GM19324 (cell line): Measurements from ENCODE around the gene SOX9.
"Not testable (repeated sequence)": the region's sequence is repeated elsewhere in the genome, so short reads cannot be mapped to it uniquely, and the experiment has no call there.

Experiments
- ATAC-seq: cut with Tn5 transposase; IDR thresholded peaks from one replicate; pipeline ENCODE4 v1.9.1; 2021; ENCODE audit warnings: mild to moderate bottlenecking, moderate library complexity; ENCODE audit not compliant: unreplicated experiment, low FRiP score

Gene SOX9

DNA sequence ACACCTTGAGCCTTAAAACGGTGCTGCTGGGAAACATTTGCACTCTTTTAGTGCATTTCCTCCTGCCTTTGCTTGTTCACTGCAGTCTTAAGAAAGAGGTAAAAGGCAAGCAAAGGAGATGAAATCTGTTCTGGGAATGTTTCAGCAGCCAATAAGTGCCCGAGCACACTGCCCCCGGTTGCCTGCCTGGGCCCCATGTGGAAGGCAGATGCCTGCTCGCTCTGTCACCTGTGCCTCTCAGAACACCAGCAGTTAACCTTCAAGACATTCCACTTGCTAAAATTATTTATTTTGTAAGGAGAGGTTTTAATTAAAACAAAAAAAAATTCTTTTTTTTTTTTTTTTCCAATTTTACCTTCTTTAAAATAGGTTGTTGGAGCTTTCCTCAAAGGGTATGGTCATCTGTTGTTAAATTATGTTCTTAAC lies 4.4 kb downstream of the SOX9 start:
- ATAC-seq: no peak

DNA sequence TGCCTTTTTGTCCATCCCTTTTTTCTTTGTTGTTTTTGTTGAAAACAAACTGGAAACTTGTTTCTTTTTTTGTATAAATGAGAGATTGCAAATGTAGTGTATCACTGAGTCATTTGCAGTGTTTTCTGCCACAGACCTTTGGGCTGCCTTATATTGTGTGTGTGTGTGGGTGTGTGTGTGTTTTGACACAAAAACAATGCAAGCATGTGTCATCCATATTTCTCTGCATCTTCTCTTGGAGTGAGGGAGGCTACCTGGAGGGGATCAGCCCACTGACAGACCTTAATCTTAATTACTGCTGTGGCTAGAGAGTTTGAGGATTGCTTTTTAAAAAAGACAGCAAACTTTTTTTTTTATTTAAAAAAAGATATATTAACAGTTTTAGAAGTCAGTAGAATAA lies 4.9 kb downstream of the SOX9 start:
- ATAC-seq: no peak

DNA sequence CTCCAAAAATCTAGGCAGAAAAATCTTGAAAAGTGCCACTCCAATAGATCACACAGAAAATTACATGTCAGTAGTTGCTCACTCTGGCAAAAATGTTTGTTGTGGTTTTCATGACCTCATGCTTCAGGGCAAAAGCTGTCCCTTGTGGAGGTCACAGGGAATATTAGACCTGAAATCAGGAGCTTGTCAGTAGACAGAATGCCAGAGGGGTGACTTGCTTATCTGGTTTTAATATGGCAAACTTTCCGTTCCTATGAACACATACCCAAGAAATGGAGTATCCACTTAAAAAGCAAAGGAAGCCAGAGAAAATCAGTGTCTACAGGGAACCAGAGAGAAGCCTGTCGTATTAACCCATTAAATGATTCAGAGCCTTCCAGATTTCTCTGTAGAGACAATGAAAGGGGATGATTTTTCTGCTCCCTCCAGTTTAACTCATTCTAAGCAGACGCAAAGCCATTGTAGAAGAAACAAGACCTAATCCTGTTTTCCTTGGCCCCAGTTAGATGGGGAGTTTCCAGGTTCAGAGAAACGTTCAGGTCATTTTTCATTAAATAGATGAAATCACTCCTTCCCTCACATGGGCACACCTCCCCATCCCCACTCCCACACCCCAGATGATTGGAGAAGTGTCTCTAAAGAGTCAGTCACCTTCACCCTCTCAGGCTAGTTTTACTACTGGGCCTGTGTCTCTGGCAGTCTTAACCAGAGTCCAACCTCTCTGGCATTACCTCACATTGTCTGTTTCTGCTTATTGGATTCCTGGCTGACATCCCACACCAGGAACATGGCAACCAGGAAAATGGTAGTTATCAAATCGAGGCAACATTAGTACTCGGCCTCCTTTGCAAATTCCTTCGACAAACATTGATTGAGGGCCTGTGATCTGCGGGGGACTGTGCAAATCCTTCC lies 6.0 kb downstream of the SOX9 start:
- ATAC-seq: no peak

DNA sequence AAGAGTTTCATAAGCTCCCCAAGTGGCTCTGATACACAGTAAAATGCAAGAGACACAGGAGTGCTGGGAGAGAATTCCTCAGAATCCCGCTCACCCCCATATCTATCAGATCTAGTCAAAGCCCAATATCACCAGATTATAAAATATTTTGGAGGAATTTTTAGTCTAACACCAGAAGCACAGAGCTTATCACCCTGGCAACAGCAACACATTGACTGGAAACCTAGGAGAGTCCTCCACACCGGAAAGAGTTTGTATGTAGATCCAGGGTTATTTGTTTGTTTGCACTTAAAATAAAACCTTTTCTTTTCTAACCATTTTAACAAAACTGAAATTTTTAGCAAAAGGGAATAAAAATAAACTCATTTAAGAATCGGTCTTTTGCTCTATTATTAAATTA lies 7.2 kb downstream of the SOX9 start:
- ATAC-seq: no peak

DNA sequence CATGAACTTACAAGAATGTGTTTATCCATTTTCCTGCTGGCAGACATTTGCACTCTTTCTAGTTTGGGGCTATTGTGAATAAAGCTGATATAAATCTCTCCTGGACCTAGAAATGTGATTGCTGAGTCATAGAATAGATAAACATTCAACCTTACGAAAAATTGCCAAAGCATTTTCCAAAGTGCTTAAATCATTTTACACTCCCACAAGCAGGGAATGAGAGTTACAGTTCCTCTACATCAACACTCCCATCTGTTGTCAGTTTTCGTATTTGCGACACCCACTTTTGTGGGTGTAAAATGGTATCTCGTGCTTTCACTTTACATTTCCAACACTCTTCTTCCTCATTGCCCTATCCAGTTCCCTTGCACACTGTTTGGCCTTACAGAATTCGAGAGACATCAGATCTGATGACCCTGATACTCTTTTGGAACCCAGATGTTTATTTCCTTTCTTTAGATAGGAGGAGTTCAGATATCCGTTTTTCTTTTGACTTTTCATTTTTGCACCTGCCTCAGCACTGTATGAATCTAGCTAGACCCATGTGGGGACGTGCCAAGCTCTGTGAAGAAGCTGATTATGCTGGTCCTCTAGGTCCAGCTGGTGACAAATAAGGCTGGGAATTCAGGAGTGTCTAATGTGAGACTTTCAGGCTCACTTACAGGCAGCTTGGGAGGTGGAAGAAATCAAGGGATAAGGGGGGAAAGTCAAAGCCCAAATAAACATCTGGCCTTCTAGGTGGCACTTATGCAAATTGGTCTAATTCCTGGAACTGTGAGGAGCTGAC lies 14.0 kb downstream of the SOX9 start:
- ATAC-seq: no peak

DNA sequence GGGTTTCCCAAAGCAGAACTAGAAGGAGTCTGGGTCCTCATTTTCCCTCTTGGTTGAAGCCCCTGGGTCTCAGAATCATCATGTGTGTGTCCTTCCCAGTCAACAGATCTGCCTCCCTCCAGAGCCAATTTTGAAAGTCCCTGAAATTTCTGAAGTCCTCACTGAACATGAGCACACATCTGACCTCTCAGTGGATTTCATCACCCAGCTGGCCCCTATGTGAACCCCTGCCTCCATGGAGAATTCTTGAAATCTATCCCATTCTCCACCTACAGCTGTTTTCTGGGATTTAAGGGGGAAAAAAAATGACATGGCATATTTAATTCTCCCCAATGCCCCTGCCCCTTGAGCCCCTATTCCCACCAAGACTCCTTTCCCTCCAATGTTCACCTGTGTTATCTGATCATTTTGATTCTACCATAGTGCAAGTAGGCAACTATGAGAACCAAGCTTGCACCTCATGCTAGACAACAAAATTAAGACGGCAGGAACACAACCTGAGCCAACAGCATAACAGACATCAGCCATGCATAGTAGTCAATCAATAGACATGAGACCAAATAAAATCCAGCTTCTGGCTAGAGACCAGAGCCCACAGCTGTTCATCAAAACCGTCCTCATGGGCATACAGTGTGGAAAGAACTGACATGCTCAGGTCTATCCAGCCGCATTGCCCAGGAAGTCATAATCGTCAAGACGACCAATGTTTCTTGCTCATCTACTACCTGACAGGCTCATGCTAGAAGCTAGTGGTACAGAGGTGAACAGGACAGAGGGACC lies 14.9 kb downstream of the SOX9 start:
- ATAC-seq: no peak

DNA sequence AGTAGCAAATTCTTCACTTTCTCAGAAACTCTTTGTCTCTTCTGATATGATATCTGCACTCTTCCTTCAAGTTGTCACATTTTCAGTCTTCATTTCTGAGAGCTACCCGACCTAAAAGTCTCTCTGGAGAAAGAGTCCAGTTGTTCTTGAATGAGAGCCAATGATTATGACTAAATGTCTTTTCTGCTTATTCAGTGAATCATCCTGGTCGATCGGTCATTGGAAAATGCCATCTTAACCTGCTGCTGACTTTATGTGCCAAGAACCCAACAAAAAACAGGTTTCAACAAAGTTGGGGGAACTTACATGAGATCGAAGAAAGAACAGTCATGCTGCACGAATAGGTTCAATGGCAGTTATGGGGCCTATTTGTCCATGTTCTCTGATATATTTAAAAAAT lies 15.9 kb downstream of the SOX9 start:
- no peak for ATAC-seq

DNA sequence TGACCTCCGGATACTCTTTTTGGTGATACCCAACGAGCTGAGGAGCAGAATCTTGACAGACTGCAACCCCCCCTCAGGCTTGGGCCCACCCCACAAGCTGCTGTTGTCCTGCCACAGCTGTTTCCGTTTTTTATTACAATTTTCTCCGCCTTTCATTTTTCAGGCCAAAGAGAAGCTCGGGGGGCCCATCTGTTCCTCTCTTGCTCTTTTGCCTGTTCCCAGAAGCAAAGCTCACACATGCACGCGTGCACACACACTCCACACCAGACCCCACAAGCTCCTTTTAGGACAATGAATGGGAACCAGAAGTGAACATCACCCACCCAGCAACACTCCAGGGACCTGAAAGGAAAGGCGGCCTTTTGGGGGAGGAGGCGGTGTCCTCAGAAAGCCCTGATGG lies 16.3 kb downstream of the SOX9 start:
- ATAC-seq: no peak

DNA sequence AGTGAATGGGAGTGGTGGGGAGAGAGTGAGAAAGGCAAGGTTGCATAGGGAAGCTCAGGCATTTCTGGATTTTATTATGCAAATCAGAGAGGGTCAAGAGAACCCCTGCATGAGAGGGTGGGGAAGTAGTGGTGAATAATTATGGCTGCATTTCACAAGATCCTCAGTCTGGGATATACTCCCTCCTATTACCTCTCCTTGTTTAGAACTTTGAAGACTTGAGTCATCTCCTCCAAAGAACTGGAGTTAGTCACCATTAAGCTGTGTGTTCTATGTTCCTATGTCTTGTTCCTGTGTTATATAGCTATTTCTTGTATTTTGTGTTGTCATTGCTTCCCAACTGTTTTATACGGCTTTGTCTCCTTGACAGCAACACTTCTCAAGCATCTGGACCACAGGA lies 18.4 kb downstream of the SOX9 start:
- ATAC-seq: no peak

DNA sequence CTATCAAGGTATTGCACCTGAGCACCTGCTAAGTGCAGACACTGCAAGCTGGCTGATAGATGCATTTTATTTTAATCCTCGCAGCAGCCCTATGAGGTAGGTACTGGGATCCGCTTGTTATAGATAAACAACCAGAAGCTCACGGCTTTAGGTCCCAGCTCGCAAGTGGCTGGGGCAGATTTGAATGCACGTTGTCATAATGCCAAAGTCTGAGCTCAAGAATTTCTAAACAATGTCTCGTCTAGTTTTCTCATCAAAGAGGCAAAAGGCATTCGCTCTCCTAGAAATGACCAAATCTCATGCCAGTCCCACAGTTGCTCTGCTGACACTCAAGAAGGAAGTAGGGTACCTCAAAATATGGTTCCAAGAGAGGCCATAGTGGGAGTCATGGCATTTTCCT lies 20.5 kb downstream of the SOX9 start:
- ATAC-seq: no peak

DNA sequence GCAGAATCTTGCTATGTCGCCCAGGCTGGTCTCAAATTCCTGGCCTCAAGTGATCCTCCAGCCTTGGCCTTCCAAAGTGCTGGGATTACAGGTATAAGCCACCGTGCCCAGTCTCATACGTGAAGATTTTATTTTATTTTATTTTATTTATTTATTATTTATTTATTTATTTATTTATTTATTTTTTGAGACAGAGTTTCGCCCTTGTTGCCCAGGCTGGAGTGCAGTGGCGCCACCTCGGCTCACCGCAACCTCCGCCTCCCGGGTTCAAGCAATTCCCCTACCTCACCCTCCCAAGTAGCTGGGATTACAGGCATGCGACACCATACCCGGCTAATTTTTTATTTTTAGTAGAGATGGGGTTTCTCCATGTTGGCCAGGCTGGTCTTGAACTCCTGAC lies 21.3 kb downstream of the SOX9 start:
- ATAC-seq: not testable (repeated sequence)

DNA sequence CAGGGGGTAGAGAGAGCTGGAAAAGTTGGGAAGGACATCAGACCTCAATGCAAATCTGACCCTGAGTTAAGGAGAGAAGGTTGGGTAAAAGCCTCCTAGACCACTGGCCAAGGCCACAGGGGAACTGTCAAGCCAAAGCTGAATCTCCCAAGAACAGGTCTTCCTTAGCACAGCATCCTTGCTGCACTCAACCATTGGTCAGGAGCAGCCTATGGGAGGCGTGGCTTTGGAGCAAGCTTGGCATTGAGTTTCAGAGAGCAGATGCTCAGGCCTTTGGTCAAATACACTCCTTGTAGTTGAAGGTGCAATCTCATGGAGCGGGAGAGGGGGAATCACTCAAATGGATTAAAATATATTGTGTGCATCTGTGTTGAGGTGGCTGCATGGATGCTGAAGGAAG lies 21.8 kb downstream of the SOX9 start:
- ATAC-seq: no peak

DNA sequence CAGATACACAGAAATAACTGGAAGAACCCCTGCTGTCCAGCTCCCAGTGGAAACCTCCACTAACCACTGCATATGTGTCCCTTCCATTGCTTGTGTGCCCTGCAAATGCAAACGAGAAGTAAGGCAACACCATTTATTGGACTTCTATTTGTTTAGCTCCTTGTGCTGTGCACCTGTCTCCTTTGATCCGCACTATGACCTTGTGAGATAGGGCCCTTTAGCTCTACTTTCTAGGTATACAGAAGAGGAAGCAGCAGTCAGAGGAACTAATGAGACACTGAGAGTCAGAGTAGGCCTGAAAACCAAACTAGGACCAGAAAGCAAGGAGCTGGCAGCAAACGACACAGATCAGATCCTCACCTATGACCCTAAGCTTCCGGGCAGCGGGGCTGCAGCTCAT lies 22.4 kb downstream of the SOX9 start:
- no peak for ATAC-seq

DNA sequence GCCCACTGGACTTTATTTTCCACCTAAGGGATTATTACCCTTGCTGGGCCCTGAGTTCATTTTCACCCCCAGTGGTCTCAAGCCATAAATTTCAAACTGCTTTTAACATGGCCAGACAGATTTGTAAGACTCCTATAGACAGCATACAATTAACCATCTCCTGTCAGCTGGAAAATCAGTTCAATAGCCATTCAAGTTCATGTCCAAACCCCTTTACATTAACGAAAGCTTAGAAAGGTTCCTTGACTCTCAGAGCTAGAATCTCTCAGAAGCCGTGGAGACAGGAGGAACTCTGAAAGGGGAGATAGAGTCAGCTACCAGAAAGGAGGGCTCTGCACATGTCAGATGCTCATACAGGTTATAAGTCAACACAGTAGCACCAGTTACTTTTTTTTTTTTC lies 23.3 kb downstream of the SOX9 start:
- ATAC-seq: no peak

DNA sequence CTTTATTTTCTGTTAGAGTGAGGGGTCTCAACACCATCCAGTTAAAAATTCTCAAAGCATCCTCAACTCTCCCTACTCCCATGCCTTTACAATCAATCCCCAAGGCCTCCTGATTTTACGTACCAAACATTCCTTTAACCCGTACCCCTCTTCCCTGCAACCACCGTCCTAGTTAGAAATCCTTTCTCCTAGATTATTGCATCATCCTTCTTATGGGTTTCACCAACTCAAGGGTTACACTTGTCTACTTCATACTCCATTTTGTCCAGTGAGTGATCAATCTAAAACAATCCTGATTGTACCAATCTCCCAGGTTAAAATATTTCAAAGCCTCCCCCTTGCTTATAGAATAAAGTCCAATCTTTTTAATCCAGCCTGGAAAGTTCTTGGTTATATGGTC lies 24.7 kb downstream of the SOX9 start:
- ATAC-seq: no peak

DNA sequence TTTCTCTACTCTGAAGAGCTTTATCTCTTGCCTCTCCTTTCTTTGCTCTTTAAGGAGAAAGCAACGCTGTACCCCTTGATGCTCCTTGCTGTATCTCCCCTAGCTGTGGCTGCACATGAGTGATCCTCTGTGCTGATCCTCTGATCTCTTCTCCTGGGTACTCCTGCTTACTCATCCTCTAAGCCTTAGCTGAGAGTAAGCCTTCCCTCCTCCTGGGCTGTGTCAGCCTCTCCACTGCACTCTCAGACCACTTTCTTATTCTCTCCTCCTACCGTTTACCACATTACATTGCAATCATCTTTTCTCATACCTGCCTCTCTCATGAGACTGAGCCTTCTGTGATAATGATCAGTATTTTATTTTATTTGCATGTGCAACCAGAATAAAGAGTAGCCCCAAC lies 25.1 kb downstream of the SOX9 start:
- no peak for ATAC-seq

DNA sequence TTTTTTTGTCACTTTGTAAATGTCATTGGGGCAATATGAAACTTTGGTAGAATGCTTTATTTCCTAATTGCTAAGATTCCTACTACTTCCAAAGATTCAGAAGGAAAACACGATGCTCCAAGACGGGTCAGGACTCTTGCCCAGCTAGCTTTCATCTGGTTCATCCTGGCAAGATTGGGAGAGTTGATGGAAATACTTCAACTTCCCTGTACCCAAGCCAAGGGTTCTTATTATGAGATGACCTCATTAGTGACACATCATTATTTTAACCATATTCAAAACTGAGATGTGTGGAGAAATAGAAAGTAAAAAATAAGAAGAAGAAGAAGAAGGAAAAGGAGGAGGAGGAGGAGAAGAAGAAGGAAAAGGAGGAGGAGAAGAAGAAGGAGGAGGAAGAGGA lies 25.6 kb downstream of the SOX9 start:
- ATAC-seq: no peak

DNA sequence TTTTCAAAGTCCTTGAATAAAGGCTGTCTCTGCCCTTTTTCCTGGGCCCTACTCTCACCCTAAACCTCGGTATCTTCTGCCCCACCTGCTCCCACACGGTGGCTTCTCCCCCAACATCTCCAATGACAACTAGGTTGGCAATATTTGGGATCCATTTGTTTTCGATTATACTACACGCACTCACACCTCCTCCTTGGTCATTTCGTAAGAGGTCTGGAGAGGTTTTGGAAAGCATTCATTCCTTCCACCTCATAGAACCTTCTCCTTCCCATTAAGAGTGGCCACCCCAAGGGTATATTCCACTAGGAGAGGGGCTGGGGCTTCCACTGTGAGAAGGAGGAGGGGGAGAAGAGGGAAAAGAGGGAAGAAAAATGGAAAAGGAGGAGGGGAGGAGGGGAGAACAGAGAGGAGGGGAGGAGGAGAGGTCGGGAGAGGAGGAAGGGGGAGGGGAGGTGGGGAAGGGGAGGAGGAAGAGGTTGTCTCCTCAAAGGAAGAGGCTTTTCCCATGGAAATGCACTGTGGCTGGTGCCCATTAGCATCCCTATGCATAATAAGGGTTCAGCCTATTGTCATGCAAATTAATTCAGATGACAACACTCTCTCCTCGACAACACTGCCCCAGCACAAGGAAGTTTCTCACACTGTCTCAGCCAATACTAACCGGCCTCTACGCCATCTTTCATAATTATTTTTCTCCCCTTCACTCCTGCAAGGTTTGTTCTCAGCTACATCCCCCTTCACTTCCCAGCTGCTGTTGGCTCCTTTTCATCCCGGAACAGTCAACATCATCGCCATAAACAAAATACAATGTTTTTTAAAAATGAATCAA lies 30.0 kb downstream of the SOX9 start:
- no peak for ATAC-seq

DNA sequence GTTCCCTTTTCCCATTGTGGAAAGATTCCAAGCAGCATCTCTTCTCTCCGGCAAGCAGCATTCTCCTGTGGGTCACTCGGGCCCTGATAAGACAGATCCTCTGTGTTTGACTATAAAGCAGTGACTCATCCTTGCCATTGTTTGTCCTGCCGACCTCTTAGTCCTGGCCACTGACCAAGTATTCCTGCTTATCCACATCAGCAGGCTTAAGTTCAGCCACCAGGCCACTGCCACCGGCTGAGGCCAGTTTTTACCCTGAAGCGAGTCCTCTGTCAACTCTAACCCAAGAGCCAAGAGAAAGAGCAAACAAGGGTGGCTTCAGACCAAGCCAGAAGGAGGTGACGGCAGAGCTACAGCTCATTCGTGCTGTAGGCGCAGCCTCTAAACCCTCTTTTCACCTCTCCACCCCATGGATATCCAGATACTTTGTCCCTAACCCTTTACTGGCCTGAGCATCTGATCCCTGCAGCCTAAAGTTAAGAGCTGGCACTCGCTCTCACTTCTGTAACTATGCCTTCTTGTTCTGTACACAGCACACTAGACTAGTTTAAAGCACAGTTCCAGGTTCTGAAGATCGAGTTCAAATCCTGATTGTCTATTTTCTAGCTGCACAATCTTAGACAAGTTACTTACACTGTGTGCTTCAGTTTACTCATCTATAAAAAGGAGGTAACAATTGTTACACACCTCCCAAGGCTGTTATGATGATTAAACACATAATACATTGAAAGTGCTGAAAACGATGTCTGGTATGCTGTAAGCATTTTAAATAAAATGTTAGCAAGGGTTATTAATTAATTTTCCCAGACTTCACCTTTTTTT lies 31.0 kb downstream of the SOX9 start:
- no peak for ATAC-seq
